HepG2 (cell line): Measurements from ENCODE around the gene TPCN2. TPM values are rescaled to one million over a fixed set of nuclear protein-coding genes. Genes with fewer than 3 reads are reported as not detected.

Source experiments
- ATAC-seq: fragments of 200-7000 bp; cut with Tn5 transposase; 3 replicates; pipeline ENCODE4 v1.9.1; 2020; ENCODE audit warnings: mild to moderate bottlenecking, moderate library complexity
- BruUV-seq: library from RNA; stranded (reverse); fragments of 400-500 nt; replicated peaks from 2 replicates; lab custom pipeline; 2021; lab: Mats Ljungman, UMichigan
- CTCF ChIA-PET: fragments of 300-600 bp; formaldehyde crosslinking; extraction: SDS; loops from one replicate; lab custom pipeline; 2021; ENCODE audit warnings: low total read pairs, inconsistent platforms, low intra/inter-chr PET ratio; lab: Yijun Ruan, JAX
- POLR2A ChIA-PET: fragments of 350-600 bp; sonication (Branson Sonifier 250); formaldehyde crosslinking; loops from one replicate; lab custom pipeline; 2020; ENCODE audit warnings: antibody characterized with exemption, inconsistent platforms; lab: Yijun Ruan, JAX
- DNase-seq: peaks from one replicate; pipeline ENCODE4 v3.0.0-alpha.2; 2015; ENCODE audit warnings: low spot score
- FAIRE-seq: peaks from 3 replicates; lab custom pipeline; 2011; peaks lifted over from hg19 to GRCh38; lab: Jason Lieb, UNC
- H2AFZ ChIP-seq: one replicate; pipeline ENCODE4 v1.6.1; 2011; ENCODE audit warnings: low read length, inconsistent platforms
- H3K27ac ChIP-seq: fragments of 300-600 bp; 3 replicates; pipeline ENCODE4 v1.8.0; 2011; ENCODE audit warnings: mixed run types, mild to moderate bottlenecking, mixed read lengths, low read length, inconsistent platforms; ENCODE audit not compliant: insufficient read depth; ENCODE audit errors: extremely low read length
- H3K27me3 ChIP-seq, 2 experiments: fragments of 200-600 bp in 1 of 2; 2 replicates in 1 of 2; 3 replicates in 1 of 2; pipeline versions ENCODE4 v1.6.0 to v1.8.0; 2011; ENCODE audit warnings: low read length in 2 of 2, mild to moderate bottlenecking in 2 of 2, moderate library complexity in 2 of 2, inconsistent platforms in 1 of 2; ENCODE audit not compliant: insufficient read depth in 2 of 2, control insufficient read depth in 1 of 2
- H3K36me3 ChIP-seq, 2 experiments: fragments of 200-600 bp in 1 of 2; replicated peaks in 1 of 2; 2 replicates in 1 of 2; 3 replicates in 1 of 2; pipeline versions ENCODE4 v1.5.1 to v1.8.0; 2011; ENCODE audit warnings: low read length in 2 of 2, inconsistent platforms in 1 of 2; ENCODE audit not compliant: insufficient read depth in 2 of 2, control insufficient read depth in 1 of 2
- H3K4me1 ChIP-seq: 2 replicates; pipeline ENCODE4 v1.5.1; 2012; ENCODE audit warnings: low read length, inconsistent platforms; ENCODE audit not compliant: insufficient read depth
- H3K4me2 ChIP-seq: 2 replicates; pipeline ENCODE4 v1.6.0; 2011; ENCODE audit warnings: low read depth, low read length, inconsistent platforms
- H3K4me3 ChIP-seq, 3 experiments: fragments of 200-600 bp in 1 of 3; sonication (generic), shearing (Covaris generic) in 1 of 3; replicated peaks in 1 of 3; 2 replicates each; pipeline ENCODE4 v1.5.1; 2011 to 2016; ENCODE audit warnings: low read length in 3 of 3, inconsistent platforms in 2 of 3, low read depth in 2 of 3, mild to moderate bottlenecking in 2 of 3, control low read depth in 1 of 3, mixed read lengths in 1 of 3; ENCODE audit not compliant: insufficient read depth in 1 of 3
- H3K79me2 ChIP-seq: one replicate; pipeline ENCODE4 v1.6.1; 2011; ENCODE audit warnings: low read length, inconsistent platforms; ENCODE audit not compliant: insufficient read depth
- H3K9ac ChIP-seq: 2 replicates; pipeline ENCODE4 v1.6.0; 2011; ENCODE audit warnings: mild to moderate bottlenecking, low read depth, low read length, inconsistent platforms; ENCODE audit not compliant: insufficient read depth
- H3K9me3 ChIP-seq: 2 replicates; pipeline ENCODE4 v1.5.1; 2012; ENCODE audit warnings: mild to moderate bottlenecking, low read length
- H4K20me1 ChIP-seq: 2 replicates; pipeline ENCODE4 v1.6.0; 2011; ENCODE audit warnings: inconsistent platforms, mild to moderate bottlenecking, low read length, moderate library complexity; ENCODE audit not compliant: insufficient read depth
- MTA1 ChIP-seq: sonication (generic); formaldehyde crosslinking; IDR thresholded peaks from 2 replicates; pipeline ENCODE4 v1.4.0; 2020; ENCODE audit warnings: missing genetic modification reagents, mild to moderate bottlenecking, borderline replicate concordance
- PRPF4 ChIP-seq: fragments of 200-400 bp; formaldehyde crosslinking; IDR thresholded peaks from 2 replicates; pipeline ENCODE4 v1.6.1; 2016; ENCODE audit warnings: low read length, low read depth; ENCODE audit not compliant: poor library complexity, severe bottlenecking
- REXO4 ChIP-seq: sonication (generic); formaldehyde crosslinking; IDR thresholded peaks from 2 replicates; pipeline ENCODE4 v1.8.0; 2022; ENCODE audit warnings: missing genetic modification reagents, mild to moderate bottlenecking, borderline replicate concordance
- TEAD2 ChIP-seq: sonication (generic); formaldehyde crosslinking; IDR thresholded peaks from 2 replicates; pipeline ENCODE4 v1.9.0; 2021; ENCODE audit warnings: missing genetic modification reagents
- ZNF235 ChIP-seq: sonication (generic); formaldehyde crosslinking; IDR thresholded peaks from 2 replicates; pipeline ENCODE4 v1.8.1; 2023; ENCODE audit warnings: mild to moderate bottlenecking, missing genetic modification reagents, borderline replicate concordance
- ZNF460 ChIP-seq: sonication (generic); formaldehyde crosslinking; IDR thresholded peaks from 2 replicates; pipeline ENCODE4 v1.5.1; 2020; ENCODE audit warnings: missing genetic modification reagents, mild to moderate bottlenecking, borderline replicate concordance
- ZNF629 ChIP-seq: sonication (generic); formaldehyde crosslinking; conservative IDR thresholded peaks from 2 replicates; pipeline ENCODE4 v1.5.0; 2020; ENCODE audit warnings: missing genetic modification reagents
- ZNF781 ChIP-seq: sonication (generic); formaldehyde crosslinking; IDR thresholded peaks from 2 replicates; pipeline ENCODE4 v1.5.1; 2020; ENCODE audit warnings: borderline replicate concordance, mild to moderate bottlenecking, missing genetic modification reagents; ENCODE audit errors: not compliant biosample characterization
- ZNF891 ChIP-seq: sonication (generic); formaldehyde crosslinking; IDR thresholded peaks from 2 replicates; pipeline ENCODE4 v1.5.0; 2020; ENCODE audit warnings: mild to moderate bottlenecking, missing genetic modification reagents
- ZSCAN22 ChIP-seq: sonication (generic); formaldehyde crosslinking; IDR thresholded peaks from 2 replicates; pipeline ENCODE4 v1.4.0; 2020; ENCODE audit warnings: mild to moderate bottlenecking, missing genetic modification reagents
- WGBS: methylation state at CpG from one replicate; pipeline ENCODE4 v1.1.6; 2017; ENCODE audit warnings: low lambda C conversion rate; 5-methylcytosine and 5-hydroxymethylcytosine counted together
- in situ Hi-C: cut with HindIII; loops from 2 replicates; pipeline ENCODE4 v1.10.0; 2017; ENCODE audit warnings: low pct_unique_long_range_greater_than_20kb; ENCODE audit not compliant: extremely low pct_ligation_motif_present
- intact Hi-C: fragments of 100-400 bp; cut with micrococcal nuclease; formaldehyde crosslinking; loops from one replicate; pipeline ENCODE4 v1.10.0; 2022; ENCODE audit not compliant: unreplicated experiment
- polyA plus RNA-seq, 8 experiments: library from polyadenylated mRNA; depleted of rRNA in 3 of 8; stranded (reverse) in 7 of 8; unstranded in 1 of 8; fragments of >200 nt; fragmentation: Illumina TruSeq in 4 of 8; extraction: Trizol in 4 of 8; gene quantifications; 2 replicates each; pipeline versions ENCODE4 v1.2.1 to v1.2.3, GENCODE V29; 2011 to 2016; ENCODE audit warnings: low read depth in 4 of 8, missing spikeins in 1 of 8, mixed read lengths in 1 of 8; ENCODE audit not compliant: insufficient read depth in 1 of 8
- total RNA-seq, 5 experiments: library from RNA; depleted of rRNA; stranded (reverse); fragments of >200 nt; fragmentation: Illumina TruSeq; extraction: Trizol; gene quantifications; 2 replicates each; pipeline ENCODE4 v1.2.3, GENCODE V29; 2016; ENCODE audit warnings: low read depth in 1 of 5
- TF ChIP-seq, protein P1 (sequence below): sonication (generic); formaldehyde crosslinking; IDR thresholded peaks from 2 replicates; pipeline ENCODE4 v1.4.0; 2020; ENCODE audit warnings: missing genetic modification reagents
- TF ChIP-seq, protein P2 (sequence below): sonication (generic); formaldehyde crosslinking; IDR thresholded peaks from 2 replicates; pipeline ENCODE4 v1.5.0; 2020; ENCODE audit warnings: mild to moderate bottlenecking, missing genetic modification reagents

TPCN2 gene
- total and polyA plus RNA-seq, 2 of the 13 experiments (the other 11 are each of a cell fraction or from before 2014, with no cell fraction given), result 5.6 to 5.9 TPM

DNA sequence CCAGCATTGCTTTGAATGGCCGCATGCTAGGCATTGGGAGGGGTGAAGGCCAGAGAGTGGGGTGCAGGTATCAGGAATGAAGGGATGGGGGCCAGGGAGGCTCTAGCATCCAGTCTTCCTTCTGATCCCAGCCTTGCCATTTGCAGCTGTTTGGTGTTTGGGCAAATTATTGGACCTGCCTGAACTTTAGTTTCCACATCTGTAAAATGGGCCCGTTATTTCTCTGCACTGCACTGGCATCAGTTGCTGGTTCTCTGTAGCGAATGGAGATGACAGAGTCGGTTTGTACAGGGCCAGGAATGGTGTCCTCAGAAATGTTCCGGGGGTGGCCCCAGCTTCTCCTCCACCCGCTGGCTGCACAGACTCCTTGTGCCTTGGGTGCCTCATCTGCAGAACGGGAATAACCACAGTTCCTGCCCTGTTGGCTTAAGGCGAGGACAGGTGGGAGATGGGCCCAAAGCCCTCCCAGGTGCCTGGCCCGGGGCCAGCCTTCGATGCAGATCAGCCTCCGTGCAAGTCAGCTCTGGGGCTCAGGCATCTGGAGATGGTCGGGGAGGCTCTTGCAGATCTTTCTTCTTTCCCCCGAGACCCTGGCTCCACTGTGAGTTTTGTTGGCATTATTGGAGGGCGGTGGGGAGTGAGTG is 55.6 kb downstream of the TPCN2 start:
- BruUV-seq, result no TSS peak
- H2AFZ ChIP-seq, result no peak overlapping the region
- no peak for FAIRE-seq
- no peak overlapping the region for H3K4me2 ChIP-seq
- H3K27me3 ChIP-seq, result peaks cover 0 to 26% of the 10 kb centered on the region in 2 experiments; a peak in 3 of 5 replicates
- H3K27ac ChIP-seq, result no peak overlapping the region
- in situ Hi-C loops (loop anchor here (10.0 kb wide), 1 partner anchor 570 kb away; the partner anchor contains the start of gene LTO1), intact Hi-C loops (loop anchor here (10.0 kb wide), 1 partner anchor 540 kb away; the partner anchor contains the start of gene CCND1)
- no peak for DNase-seq
- H3K9me3 ChIP-seq, result no peaks in the 10 kb centered on the region
- H4K20me1 ChIP-seq, result 0 out of 2 replicates have a peak, but pooled peaks cover 4% of the 10 kb centered on the region
- TF ChIP-seq ZNF629 (peak; percentile 64), ZNF781 (CRISPR knock-in tag) (no peak)
- H3K36me3 ChIP-seq, result no peaks in the 10 kb centered on the region
- no peaks in the 10 kb centered on the region for H3K4me1 ChIP-seq
- POLR2A ChIA-PET, result no interaction called here
- no peak overlapping the region for H3K4me3 ChIP-seq
- no peak overlapping the region for H3K9ac ChIP-seq
- CTCF ChIA-PET, result interaction anchor here (0.9 to 3.5 kb wide), 2 partner anchors 566 to 580 kb away, joined by 3 to 20 read pairs; no protein-coding TSS in a partner anchor
- 39% methylated on average over 10 of the region's 14 CpGs for WGBS
- ATAC-seq, result no peak
- no peaks in the 10 kb centered on the region for H3K79me2 ChIP-seq

DNA sequence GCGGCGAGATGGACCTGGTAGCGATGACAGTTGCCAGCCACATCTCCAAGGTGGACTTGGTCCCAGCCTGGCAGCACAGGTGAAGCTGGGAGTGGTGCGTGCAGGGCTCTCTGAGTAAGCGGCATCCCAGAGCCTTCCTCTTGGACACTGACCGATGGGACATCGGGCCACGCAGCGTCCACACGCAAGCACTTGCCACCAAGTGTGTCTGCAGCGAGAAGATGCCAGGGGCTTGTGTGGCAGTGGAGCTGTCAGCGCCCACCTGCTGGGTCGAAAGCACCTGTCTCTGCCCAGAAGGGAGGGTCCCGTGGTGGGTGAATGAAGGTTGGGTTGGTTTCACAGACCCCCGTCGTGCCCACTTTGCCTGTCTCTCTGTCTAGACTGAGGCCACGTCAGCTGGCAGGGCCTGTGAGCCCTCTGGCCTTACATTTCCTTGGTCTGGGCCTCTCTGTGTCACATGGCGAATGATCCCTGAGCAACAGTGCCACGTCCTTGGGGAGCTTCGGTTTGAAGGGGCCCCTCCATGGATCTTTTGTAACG is 56.2 kb downstream of the TPCN2 start:
- CTCF ChIA-PET, result no interaction called here
- in situ Hi-C loops (loop anchor here (10.0 kb wide), 1 partner anchor 570 kb away; the partner anchor contains the start of gene LTO1), intact Hi-C loops (loop anchor here (10.0 kb wide), 1 partner anchor 540 kb away; the partner anchor contains the start of gene CCND1)
- TF ChIP-seq ZSCAN22 (CRISPR knock-in tag) (no peak), PRPF4 (no peak), ZNF891 (CRISPR knock-in tag) (no peak), REXO4 (no peak), TEAD2 (CRISPR knock-in tag) (no peak), ZNF235 (CRISPR knock-in tag) (no peak), MTA1 (no peak), ZNF460 (CRISPR knock-in tag) (no peak)
- TF ChIP-seq, protein P1, sequence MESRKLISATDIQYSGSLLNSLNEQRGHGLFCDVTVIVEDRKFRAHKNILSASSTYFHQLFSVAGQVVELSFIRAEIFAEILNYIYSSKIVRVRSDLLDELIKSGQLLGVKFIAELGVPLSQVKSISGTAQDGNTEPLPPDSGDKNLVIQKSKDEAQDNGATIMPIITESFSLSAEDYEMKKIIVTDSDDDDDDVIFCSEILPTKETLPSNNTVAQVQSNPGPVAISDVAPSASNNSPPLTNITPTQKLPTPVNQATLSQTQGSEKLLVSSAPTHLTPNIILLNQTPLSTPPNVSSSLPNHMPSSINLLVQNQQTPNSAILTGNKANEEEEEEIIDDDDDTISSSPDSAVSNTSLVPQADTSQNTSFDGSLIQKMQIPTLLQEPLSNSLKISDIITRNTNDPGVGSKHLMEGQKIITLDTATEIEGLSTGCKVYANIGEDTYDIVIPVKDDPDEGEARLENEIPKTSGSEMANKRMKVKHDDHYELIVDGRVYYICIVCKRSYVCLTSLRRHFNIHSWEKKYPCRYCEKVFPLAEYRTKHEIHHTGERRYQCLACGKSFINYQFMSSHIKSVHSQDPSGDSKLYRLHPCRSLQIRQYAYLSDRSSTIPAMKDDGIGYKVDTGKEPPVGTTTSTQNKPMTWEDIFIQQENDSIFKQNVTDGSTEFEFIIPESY (CRISPR knock-in tag), result no peak
- TF ChIP-seq, protein P2, sequence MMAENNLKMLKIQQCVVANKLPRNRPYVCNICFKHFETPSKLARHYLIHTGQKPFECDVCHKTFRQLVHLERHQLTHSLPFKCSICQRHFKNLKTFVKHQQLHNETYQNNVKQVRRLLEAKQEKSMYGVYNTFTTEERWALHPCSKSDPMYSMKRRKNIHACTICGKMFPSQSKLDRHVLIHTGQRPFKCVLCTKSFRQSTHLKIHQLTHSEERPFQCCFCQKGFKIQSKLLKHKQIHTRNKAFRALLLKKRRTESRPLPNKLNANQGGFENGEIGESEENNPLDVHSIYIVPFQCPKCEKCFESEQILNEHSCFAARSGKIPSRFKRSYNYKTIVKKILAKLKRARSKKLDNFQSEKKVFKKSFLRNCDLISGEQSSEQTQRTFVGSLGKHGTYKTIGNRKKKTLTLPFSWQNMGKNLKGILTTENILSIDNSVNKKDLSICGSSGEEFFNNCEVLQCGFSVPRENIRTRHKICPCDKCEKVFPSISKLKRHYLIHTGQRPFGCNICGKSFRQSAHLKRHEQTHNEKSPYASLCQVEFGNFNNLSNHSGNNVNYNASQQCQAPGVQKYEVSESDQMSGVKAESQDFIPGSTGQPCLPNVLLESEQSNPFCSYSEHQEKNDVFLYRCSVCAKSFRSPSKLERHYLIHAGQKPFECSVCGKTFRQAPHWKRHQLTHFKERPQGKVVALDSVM (CRISPR knock-in tag), result no peak

More for the DNA sequence above, 56.2 kb downstream of the TPCN2 start:
- DNase-seq, result no peak
- no peak overlapping the region for H2AFZ ChIP-seq
- H3K4me2 ChIP-seq, result no peak overlapping the region
- no peaks in the 10 kb centered on the region for H3K79me2 ChIP-seq
- ATAC-seq, result no peak
- BruUV-seq, result no TSS peak
- H3K36me3 ChIP-seq, result no peaks in the 10 kb centered on the region
- H4K20me1 ChIP-seq, result 0 out of 2 replicates have a peak, but pooled peaks cover 4% of the 10 kb centered on the region
- no peak overlapping the region for H3K4me3 ChIP-seq
- peaks cover 0 to 26% of the 10 kb centered on the region in 2 experiments; a peak in 3 of 5 replicates for H3K27me3 ChIP-seq
- no peak overlapping the region for H3K27ac ChIP-seq
- POLR2A ChIA-PET, result no interaction called here
- H3K4me1 ChIP-seq, result no peaks in the 10 kb centered on the region
- WGBS, result 21% methylated on average over 4 of the region's 21 CpGs
- no peak overlapping the region for H3K9ac ChIP-seq
- FAIRE-seq, result no peak
- no peaks in the 10 kb centered on the region for H3K9me3 ChIP-seq
